NCI-H510A treated with DMSO at 0.1 percent for 48 hours (cell line): ENCODE data around the gene FILIP1L.

Experiments used
- DNase-seq: peaks from one replicate; lab custom pipeline; 2025; lab: John Stamatoyannopoulos, UW

FILIP1L gene

GRCh38 chr3:100008081-100008698 lies 106.1 kb downstream of the FILIP1L start:
- no peak for DNase-seq

- no peak for DNase-seq
Observed at GRCh38 chr3:100007313-100007712, 107.0 kb downstream of the FILIP1L start.

GRCh38 chr3:100006570-100007271 lies 107.6 kb downstream of the FILIP1L start:
- DNase-seq = no peak

- no peak for DNase-seq
Observed at GRCh38 chr3:100005665-100006393, 108.5 kb downstream of the FILIP1L start.

- DNase-seq = no peak
Observed at GRCh38 chr3:100004931-100005330, 109.4 kb downstream of the FILIP1L start.

- peak; percentile 8 for DNase-seq
Observed at GRCh38 chr3:100003609-100004503, 110.4 kb downstream of the FILIP1L start.

- DNase-seq = peak; percentile 27
Observed at GRCh38 chr3:100002599-100003350, 111.5 kb downstream of the FILIP1L start.

- peak; percentile 38 for DNase-seq
Observed at GRCh38 chr3:100001526-100002270, 112.6 kb downstream of the FILIP1L start.

- DNase-seq = no peak
Observed at GRCh38 chr3:100001083-100001482, 113.2 kb downstream of the FILIP1L start.

- no peak for DNase-seq
Observed at GRCh38 chr3:99999536-99999935, 114.8 kb downstream of the FILIP1L start.

- no peak for DNase-seq
Observed at GRCh38 chr3:99997293-99997692, 117.0 kb downstream of the FILIP1L start.

- no peak for DNase-seq
Observed at GRCh38 chr3:99990179-99990578, 124.1 kb downstream of the FILIP1L start.

GRCh38 chr3:99984668-99985067 lies 129.6 kb downstream of the FILIP1L start:
- DNase-seq = no peak

GRCh38 chr3:99984139-99984538 lies 130.2 kb downstream of the FILIP1L start:
- no peak for DNase-seq

- no peak for DNase-seq
Observed at GRCh38 chr3:99982650-99983049, 131.7 kb downstream of the FILIP1L start.

GRCh38 chr3:99981138-99981537 lies 133.2 kb downstream of the FILIP1L start:
- DNase-seq = no peak

GRCh38 chr3:99980606-99981005 lies 133.7 kb downstream of the FILIP1L start:
- DNase-seq = no peak

GRCh38 chr3:99978221-99978620 lies 136.1 kb downstream of the FILIP1L start:
- DNase-seq = no peak

GRCh38 chr3:99976584-99976983 lies 137.7 kb downstream of the FILIP1L start:
- DNase-seq = no peak

- no peak for DNase-seq
Observed at GRCh38 chr3:99974989-99975388, 139.3 kb downstream of the FILIP1L start.
